Measurements from ENCODE around the gene NOD1.
A peak's percentile ranks its signal among the peaks of the same experiment; 100 is the strongest.
"Not testable (repeated sequence)": the region's sequence is repeated elsewhere in the genome, so short reads cannot be mapped to it uniquely, and the experiment has no call there.

Gene NOD1

GRCh38 chr7:30491417-30491816, 12.8 kb upstream of the NOD1 start:
- DNase-seq (ENCODE audit: low spot score), result no peak
- TF ChIP-seq CTCF (conservative IDR thresholded peaks at IDR 0.05; ENCODE audit: low read depth), result no peak
- ChIA-PET CTCF (interaction anchor here (0.6 kb wide), 1 partner anchor 278 kb away, joined by 3 read pairs; no protein-coding TSS in a partner anchor), POLR2A (ENCODE audit: low non-redundant PET) (no interaction called here)
- H3K27ac ChIP-seq, result no peak overlapping the region

GRCh38 chr7:30487371-30487770, 8.8 kb upstream of the NOD1 start:
- ChIA-PET CTCF (no interaction called here), POLR2A (ENCODE audit: low non-redundant PET) (no interaction called here)
- no peak for TF ChIP-seq CTCF (conservative IDR thresholded peaks at IDR 0.05; ENCODE audit: low read depth)
- no peak for DNase-seq (ENCODE audit: low spot score)
- H3K27ac ChIP-seq, result no peak overlapping the region

GRCh38 chr7:30485667-30486066, 7.1 kb upstream of the NOD1 start:
- H3K27ac ChIP-seq, result no peak overlapping the region
- no peak for TF ChIP-seq CTCF (conservative IDR thresholded peaks at IDR 0.05; ENCODE audit: low read depth)
- ChIA-PET CTCF (interaction anchor here (0.5 kb wide), 1 partner anchor 327 kb away, joined by 3 read pairs; no protein-coding TSS in a partner anchor), POLR2A (ENCODE audit: low non-redundant PET) (no interaction called here)
- DNase-seq (ENCODE audit: low spot score), result no peak

GRCh38 chr7:30481416-30481815, 2.8 kb upstream of the NOD1 start:
- CTCF ChIA-PET, result interaction anchor here (0.7 kb wide), 1 partner anchor 70 kb away, joined by 5 read pairs; no protein-coding TSS in a partner anchor
- DNase-seq (ENCODE audit: low spot score); H3K27ac ChIP-seq; POLR2A ChIA-PET (ENCODE audit: low non-redundant PET): not testable (repeated sequence)

GRCh38 chr7:30479202-30480120, 877 bp upstream of the NOD1 start:
- peak; percentile 33 for DNase-seq (ENCODE audit: low spot score)
- H3K27ac ChIP-seq, result peak overlapping the region; percentile 94
- POLR2A ChIA-PET (ENCODE audit: low non-redundant PET), result no interaction called here
- CTCF ChIA-PET, result interaction anchor here (0.7 kb wide), 1 partner anchor 178 kb away, joined by 7 read pairs; no protein-coding TSS in a partner anchor
- no peak for TF ChIP-seq CTCF (conservative IDR thresholded peaks at IDR 0.05; ENCODE audit: low read depth)

GRCh38 chr7:30476459-30477145, 2.0 kb downstream of the NOD1 start:
- DNase-seq (ENCODE audit: low spot score), result no peak
- no peak overlapping the region for H3K27ac ChIP-seq
- TF ChIP-seq CTCF (conservative IDR thresholded peaks at IDR 0.05; ENCODE audit: low read depth), result no peak
- POLR2A ChIA-PET (ENCODE audit: low non-redundant PET), result no interaction called here
- CTCF ChIA-PET, result no interaction called here

- H3K27ac ChIP-seq, result no peak overlapping the region
- DNase-seq (ENCODE audit: low spot score), result no peak
- CTCF ChIA-PET, result no interaction called here
- POLR2A ChIA-PET (ENCODE audit: low non-redundant PET), result no interaction called here
- TF ChIP-seq CTCF (conservative IDR thresholded peaks at IDR 0.05; ENCODE audit: low read depth), result no peak
Observed at GRCh38 chr7:30475580-30475979, 3.0 kb downstream of the NOD1 start.
